AG09319 (cell line): ENCODE data around the gene ARFGAP3.

Experiments used
- DNase-seq: peaks from one replicate; pipeline ENCODE4 v3.0.0-alpha.2; 2010; ENCODE audit warnings: low read depth; ENCODE audit errors: extremely low read depth
- CTCF ChIP-seq: IDR thresholded peaks from 2 replicates; pipeline ENCODE4 v1.5.1; 2011; ENCODE audit warnings: low read depth, mild to moderate bottlenecking, inconsistent platforms, low read length, moderate library complexity

Gene ARFGAP3

GRCh38 chr22:42792909-42793847 lies 63.9 kb downstream of the ARFGAP3 start:
- no peak for DNase-seq
- TF ChIP-seq CTCF: no peak

GRCh38 chr22:42792453-42792908 lies 64.6 kb downstream of the ARFGAP3 start:
- no peak for TF ChIP-seq CTCF
- DNase-seq: no peak

- no peak for DNase-seq
- TF ChIP-seq CTCF: no peak
Measured at GRCh38 chr22:42791721-42792452, 65.2 kb downstream of the ARFGAP3 start.

GRCh38 chr22:42788466-42788865 lies 68.6 kb downstream of the ARFGAP3 start:
- TF ChIP-seq CTCF: no peak
- no peak for DNase-seq

GRCh38 chr22:42788021-42788420 lies 69.1 kb downstream of the ARFGAP3 start:
- DNase-seq: no peak
- TF ChIP-seq CTCF: no peak

GRCh38 chr22:42787357-42787736 lies 69.7 kb downstream of the ARFGAP3 start:
- TF ChIP-seq CTCF: no peak
- DNase-seq: no peak
